Measurements from ENCODE around the gene ZFPM1.
"Not testable (repeated sequence)": the region's sequence is repeated elsewhere in the genome, so short reads cannot be mapped to it uniquely, and the experiment has no call there.

ZFPM1 gene

DNA sequence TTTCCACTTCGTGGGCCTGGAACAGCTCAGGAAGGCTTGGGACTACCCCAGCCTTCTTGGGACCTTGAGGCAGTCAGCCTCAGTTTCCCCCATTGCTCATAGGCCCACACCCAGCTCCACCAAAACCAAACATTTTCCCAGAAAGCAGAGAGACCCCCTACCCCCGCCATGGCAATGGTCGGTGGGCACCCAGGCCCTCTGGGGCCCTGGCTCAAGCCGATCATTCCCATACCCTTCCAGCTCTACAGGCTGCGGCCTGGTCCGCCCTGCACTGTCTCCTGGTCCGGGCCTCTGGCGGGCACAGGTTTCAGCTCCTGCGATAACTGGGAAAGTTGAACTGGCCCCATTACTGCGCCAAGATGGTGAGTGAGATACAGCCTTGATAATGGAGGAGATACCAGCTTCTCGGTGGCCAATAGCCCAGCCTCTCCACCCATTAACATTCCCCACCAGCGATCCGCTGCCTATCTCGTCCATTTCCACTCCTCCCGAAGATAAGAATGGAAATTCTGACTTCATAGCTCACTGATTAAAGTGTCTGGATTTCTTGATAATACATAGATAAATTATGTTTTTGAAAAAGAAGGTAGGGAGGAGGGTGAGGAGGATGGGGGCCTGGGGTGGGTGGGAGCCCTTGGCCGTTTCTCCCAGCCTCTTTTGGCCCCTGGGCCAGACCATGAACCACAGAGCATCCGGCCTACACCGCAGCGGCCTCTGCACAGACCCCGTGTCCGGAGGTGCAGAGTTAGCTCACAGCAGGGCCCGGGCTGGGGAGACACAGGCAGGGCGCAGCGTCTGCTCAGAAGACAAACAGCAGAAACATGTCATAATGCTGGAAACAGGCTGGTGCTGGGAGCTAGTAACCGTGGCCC lies 11.6 kb downstream of the ZFPM1 start:
- no peak for DNase-seq (ENCODE audit: low read depth in 3 of 3)

GRCh38 chr16:88465387-88465983 lies 12.4 kb downstream of the ZFPM1 start:
- DNase-seq (ENCODE audit: low read depth in 3 of 3): no peak

GRCh38 chr16:88466175-88466862 lies 13.2 kb downstream of the ZFPM1 start:
- DNase-seq (ENCODE audit: low read depth in 3 of 3): no peak

DNA sequence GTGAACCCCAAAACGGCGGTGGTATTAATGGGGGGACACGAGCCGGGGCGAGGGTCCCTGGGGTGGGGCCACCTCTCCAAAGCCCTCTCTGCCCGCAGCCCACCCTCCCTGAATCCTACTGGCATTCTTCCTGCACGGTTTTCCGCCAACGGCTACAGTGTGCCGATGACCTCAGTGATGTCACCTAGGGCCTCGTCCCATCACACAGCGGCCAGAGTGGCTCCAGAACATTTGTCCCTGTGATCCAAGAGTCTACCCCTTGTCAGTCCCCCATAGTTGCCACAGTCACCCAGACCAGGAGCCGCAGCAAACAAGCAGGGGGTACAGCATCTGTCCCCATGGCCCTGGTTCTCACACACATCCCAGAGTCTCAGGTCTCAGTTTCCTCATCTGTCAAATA lies 13.9 kb downstream of the ZFPM1 start:
- DNase-seq (ENCODE audit: low read depth in 3 of 3): no peak

- no peak for DNase-seq (ENCODE audit: low read depth in 3 of 3)
Measured at GRCh38 chr16:88467541-88467944, 14.5 kb downstream of the ZFPM1 start.

GRCh38 chr16:88468275-88469129 lies 15.4 kb downstream of the ZFPM1 start:
- no peak for DNase-seq (ENCODE audit: low read depth in 3 of 3)

DNA sequence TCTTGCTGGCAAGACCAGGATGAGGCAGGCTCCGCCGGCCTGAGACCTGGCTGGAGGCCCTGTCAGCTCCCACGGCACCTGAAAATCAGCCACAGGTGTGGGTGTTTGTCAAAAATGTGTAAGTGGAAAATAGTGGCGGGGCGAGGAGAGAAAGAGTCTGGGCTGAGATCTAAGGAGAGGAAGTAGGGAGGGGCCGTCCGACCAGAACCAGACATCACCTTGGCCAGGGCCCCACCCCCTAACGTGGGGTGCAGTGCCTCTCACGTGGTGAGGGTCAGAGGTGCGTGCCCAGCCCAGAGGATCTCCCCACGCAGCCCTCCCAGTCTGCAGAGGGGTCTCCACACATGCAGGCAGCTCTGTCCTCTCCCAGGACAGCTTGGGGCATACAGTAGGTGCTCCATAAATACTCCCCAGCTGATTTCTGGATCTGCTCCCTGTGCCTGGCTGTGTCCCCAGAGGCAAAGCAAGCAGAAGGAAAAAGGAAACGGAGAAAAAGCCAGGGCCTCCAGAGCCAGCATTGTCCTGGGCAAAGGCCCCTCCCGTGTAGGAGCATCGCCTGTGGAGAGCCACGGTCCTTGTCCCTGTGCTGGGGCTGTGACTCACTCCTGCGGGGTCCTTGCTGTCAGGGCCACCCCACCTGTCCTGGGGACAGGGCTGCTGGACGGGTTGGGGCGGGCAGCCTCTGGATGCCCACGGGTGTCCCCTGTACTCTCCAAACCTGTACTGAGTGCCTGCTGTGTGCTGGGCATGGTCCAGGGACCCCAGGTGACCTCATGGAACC lies 16.7 kb downstream of the ZFPM1 start:
- DNase-seq (ENCODE audit: low read depth in 3 of 3): peak in 1 of 3 experiments; percentile 54

- not testable (repeated sequence) for DNase-seq (ENCODE audit: low read depth in 3 of 3)
Measured at GRCh38 chr16:88470396-88470680, 17.3 kb downstream of the ZFPM1 start.

- not testable (repeated sequence) for DNase-seq (ENCODE audit: low read depth in 3 of 3)
Measured at GRCh38 chr16:88470696-88471095, 17.6 kb downstream of the ZFPM1 start.

DNA sequence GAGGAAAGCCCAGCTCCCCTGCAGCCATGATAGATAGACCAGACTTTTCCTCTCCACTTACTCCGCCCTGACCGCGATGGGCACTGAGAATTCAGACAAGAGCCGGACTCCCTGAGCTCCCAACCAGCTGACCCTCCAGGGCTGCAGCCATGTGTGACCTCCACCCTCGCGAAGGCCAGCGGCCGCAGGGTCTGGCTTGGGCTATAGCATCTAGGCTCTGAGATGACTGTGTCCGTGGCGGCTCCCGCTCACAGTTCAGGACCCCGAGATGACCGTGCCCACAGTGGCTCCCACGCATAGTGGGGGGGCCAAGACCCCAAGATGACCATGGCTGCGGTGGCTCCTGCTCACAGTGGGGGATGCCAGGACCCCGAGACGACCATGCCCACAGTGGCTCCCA lies 18.0 kb downstream of the ZFPM1 start:
- DNase-seq (ENCODE audit: low read depth in 3 of 3): no peak

DNA sequence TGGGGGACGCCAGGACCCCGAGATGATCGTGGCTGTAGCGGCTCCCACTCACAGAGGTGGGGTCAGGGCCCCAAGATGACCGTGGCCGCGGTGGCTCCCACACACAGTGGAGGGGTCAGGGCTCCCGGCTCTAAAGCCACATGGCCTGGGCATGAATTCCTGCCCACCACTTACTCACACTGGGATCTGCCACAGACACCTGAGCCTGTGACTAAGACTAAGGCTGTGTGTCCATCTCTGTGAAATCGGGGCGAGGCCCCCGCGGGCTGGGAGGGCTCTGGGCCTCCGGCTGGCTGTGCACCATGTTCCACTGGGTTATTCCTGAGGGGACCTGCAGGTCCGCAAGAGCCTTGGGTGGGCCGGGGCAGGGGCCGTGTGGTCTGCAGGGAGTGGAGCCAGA lies 18.5 kb downstream of the ZFPM1 start:
- DNase-seq (ENCODE audit: low read depth in 3 of 3): no peak

GRCh38 chr16:88472069-88472468 lies 19.0 kb downstream of the ZFPM1 start:
- no peak for DNase-seq (ENCODE audit: low read depth in 3 of 3)

DNA sequence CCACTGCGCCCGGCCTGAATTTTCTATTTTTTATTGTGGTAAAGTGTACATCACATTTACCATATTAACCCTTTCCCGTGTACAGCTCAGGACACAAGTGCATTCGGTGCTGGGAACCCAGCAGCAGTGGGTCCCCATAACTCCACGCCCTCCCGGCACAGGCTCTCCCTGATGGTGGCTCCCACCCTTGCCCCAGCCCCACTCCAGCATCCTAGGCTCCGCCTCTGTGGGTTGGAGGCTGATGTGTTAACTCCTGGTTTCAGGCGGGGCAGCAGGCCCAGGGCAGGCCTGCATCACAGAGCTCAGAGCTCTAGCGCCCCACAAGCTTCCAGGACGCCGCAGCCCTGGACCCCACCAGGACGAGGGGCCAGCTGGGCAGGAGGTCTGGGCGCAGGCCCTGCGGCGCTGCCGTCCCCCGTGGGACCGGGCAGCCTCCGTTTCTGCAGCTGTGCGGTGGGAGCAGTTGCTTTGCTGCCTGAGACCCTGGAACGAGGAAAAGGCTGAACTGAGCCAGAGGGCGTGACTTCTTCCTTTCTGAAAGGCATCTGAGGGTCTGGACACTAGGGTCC lies 19.6 kb downstream of the ZFPM1 start:
- DNase-seq (ENCODE audit: low read depth in 3 of 3): no peak

DNA sequence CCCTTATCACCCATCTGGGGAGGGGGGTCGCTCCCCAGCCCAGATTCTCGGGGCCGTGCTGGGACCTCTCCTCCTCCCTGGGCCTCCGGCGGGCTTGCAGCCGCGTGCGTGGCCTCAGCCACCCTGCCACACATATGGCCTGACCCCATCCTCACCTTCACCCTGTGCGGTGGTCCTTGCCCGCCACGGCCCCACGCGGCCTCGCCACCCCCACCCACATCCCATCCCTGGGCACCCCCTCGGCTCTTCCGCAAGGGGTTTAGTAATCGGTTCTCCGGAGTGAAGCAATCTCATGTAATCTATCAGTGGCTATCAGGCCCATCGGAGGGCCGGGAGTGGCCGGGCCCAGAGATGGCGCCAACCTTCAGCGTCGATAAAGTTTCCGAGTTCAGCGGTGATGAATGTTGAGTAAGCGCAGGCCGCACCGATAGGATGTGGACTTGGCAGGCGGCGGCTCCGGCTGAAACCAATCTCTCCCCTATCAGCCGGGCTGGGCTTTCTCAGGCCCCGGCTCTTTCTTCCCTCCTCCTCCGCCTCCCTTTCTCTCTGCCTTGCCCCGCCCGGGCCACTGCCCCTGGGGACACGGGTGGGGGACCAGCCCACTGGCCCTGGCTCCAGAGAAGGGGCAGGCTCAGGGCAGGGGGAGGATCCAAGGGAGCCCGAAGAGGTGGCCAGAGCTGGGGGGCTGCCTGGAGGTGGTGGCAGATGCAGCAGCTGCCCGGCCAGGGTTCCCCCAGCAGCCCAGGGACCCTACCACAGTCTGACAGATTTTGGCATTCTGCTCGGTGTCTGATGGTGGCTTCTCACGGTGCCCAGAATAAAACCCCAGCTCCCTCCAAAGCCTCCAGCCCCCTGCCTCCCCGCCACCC lies 20.8 kb downstream of the ZFPM1 start:
- DNase-seq (ENCODE audit: low read depth in 3 of 3): no peak

DNA sequence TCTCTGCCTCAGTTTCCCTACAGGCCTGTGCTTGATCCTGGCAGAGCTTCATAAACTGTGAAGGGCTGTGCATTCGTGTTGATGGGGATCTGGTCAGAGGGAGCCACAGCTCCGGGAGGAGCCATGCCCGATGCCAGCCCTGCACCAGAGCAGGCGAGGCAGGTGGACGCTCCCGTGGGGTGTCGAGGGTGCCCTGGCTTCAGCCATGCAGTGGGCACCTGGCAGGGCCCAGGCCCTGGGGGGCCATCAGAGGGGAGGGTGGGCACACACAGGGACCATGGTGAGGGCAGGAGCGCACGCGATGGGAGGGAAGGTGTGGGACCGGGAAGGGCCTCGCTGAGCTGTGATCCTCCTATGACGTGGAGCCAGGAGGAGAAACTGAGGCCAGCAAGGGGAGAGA lies 22.0 kb downstream of the ZFPM1 start:
- DNase-seq (ENCODE audit: low read depth in 3 of 3): no peak

GRCh38 chr16:88476203-88476602 lies 23.1 kb downstream of the ZFPM1 start:
- no peak for DNase-seq (ENCODE audit: low read depth in 3 of 3)

DNA sequence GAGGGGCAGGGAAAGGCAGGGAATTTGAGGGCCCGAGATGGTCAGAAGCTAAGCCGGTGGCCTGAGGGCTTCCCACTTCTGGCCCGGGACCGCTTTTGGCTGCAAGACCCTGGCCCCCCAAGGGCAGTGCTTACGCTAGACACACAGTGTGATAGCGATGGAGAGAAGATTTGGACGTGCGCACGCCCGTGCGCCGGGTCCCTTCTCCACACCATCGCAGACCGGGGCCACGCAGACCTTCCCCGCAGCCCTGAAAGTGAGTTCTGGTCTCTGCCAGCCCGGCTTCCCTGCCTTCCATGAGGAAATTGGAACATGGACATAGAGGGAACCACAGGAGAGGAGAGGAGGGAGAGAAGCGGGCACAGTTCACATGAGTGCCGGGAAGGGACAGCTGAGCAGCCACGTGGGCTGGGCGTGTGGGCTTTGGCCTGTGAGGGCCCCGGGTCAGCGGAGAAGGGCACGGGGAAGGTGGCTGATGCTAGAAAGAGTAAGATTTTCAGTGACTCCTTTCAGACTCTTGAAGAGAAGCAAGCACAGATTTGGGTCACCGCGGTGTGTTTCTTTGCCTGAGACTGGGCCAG lies 23.8 kb downstream of the ZFPM1 start:
- DNase-seq (ENCODE audit: low read depth in 3 of 3): no peak

GRCh38 chr16:88477631-88478519 lies 24.8 kb downstream of the ZFPM1 start:
- peak in 1 of 3 experiments; percentile 53 for DNase-seq (ENCODE audit: low read depth in 3 of 3)

Measured in stimulated activated CD4-positive, alpha-beta T cell treated with anti-CD3 and anti-CD28 coated beads, TNF-alpha, amount 100 ng/mL, for 24 hours (primary cell).